SK-N-SH treated with all-trans-retinoic acid at 6 μM for 48 hours (cell line): ENCODE measurements around the gene KRTAP9-9.
"Not testable (repeated sequence)": the region's sequence is repeated elsewhere in the genome, so short reads cannot be mapped to it uniquely, and the experiment has no call there.

Experiments used
- ARNTL ChIP-seq: fragments of 450-650 bp; formaldehyde crosslinking; IDR thresholded peaks from 2 replicates; pipeline ENCODE4 v1.5.0; 2020; ENCODE audit warnings: low read depth, mild to moderate bottlenecking, moderate library complexity, borderline replicate concordance
- BACH2 ChIP-seq: fragments of 250-450 bp; sonication (Bioruptor Pico); IDR thresholded peaks from 2 replicates; pipeline ENCODE4 v1.9.0; 2021; ENCODE audit warnings: mild to moderate bottlenecking, borderline replicate concordance
- CREB5 ChIP-seq: fragments of 250-450 bp; sonication (Bioruptor Pico); IDR thresholded peaks from 2 replicates; pipeline ENCODE4 v1.5.1; 2020; ENCODE audit warnings: low read depth, mild to moderate bottlenecking, moderate library complexity
- OSR1 ChIP-seq: fragments of 250-450 bp; sonication (Bioruptor Pico); IDR thresholded peaks from 2 replicates; pipeline ENCODE4 v1.8.0; 2022; ENCODE audit warnings: moderate library complexity, mild to moderate bottlenecking, inconsistent platforms
- PATZ1 ChIP-seq: fragments of 250-450 bp; sonication (Bioruptor Pico); IDR thresholded peaks from 2 replicates; pipeline ENCODE4 v1.8.0; 2020; ENCODE audit warnings: mild to moderate bottlenecking, moderate library complexity, borderline replicate concordance
- POU6F1 ChIP-seq: fragments of 250-450 bp; sonication (Bioruptor Pico); IDR thresholded peaks from 2 replicates; pipeline ENCODE4 v1.8.0; 2021; ENCODE audit warnings: low read depth, mild to moderate bottlenecking, moderate library complexity, borderline replicate concordance
- PPARA ChIP-seq: fragments of 250-450 bp; sonication (Bioruptor Pico); IDR thresholded peaks from 2 replicates; pipeline ENCODE4 v1.5.0; 2020; ENCODE audit warnings: mild to moderate bottlenecking, borderline replicate concordance
- RARB ChIP-seq: fragments of 250-450 bp; sonication (Bioruptor Pico); IDR thresholded peaks from 2 replicates; pipeline ENCODE4 v1.8.0; 2021; ENCODE audit warnings: mild to moderate bottlenecking, moderate library complexity
- SNAI2 ChIP-seq: fragments of 250-450 bp; sonication (Bioruptor Pico); IDR thresholded peaks from 2 replicates; pipeline ENCODE4 v1.5.0; 2020; ENCODE audit warnings: mild to moderate bottlenecking, moderate library complexity
- TOX ChIP-seq: fragments of 250-450 bp; sonication (Bioruptor Pico); IDR thresholded peaks from 2 replicates; pipeline ENCODE4 v1.8.0; 2021; ENCODE audit warnings: mild to moderate bottlenecking, moderate library complexity, borderline replicate concordance
- TSHZ2 ChIP-seq: fragments of 250-450 bp; sonication (Bioruptor Pico); IDR thresholded peaks from 2 replicates; pipeline ENCODE4 v1.5.0; 2020; ENCODE audit warnings: mild to moderate bottlenecking, moderate library complexity
- ZFP3 ChIP-seq: fragments of 250-450 bp; sonication (Bioruptor Pico); IDR thresholded peaks from 2 replicates; pipeline ENCODE4 v1.5.0; 2020; ENCODE audit warnings: mild to moderate bottlenecking, moderate library complexity
- ZFP30 ChIP-seq: fragments of 450-650 bp; formaldehyde crosslinking; IDR thresholded peaks from 2 replicates; pipeline ENCODE4 v1.5.0; 2022; ENCODE audit warnings: mild to moderate bottlenecking, moderate library complexity
- ZNF70 ChIP-seq: fragments of 450-650 bp; formaldehyde crosslinking; IDR thresholded peaks from 2 replicates; pipeline ENCODE4 v1.5.0; 2020; ENCODE audit warnings: mild to moderate bottlenecking, moderate library complexity

- TF ChIP-seq RARB (CRISPR knock-in tag); ZFP3 (CRISPR knock-in tag); TSHZ2 (CRISPR knock-in tag); ARNTL (CRISPR knock-in tag); TOX (CRISPR knock-in tag); CREB5 (CRISPR knock-in tag); PATZ1 (CRISPR knock-in tag); OSR1; PPARA (CRISPR knock-in tag); ZFP30 (CRISPR knock-in tag); SNAI2 (CRISPR knock-in tag); BACH2 (CRISPR knock-in tag); ZNF70; POU6F1 (CRISPR knock-in tag): not testable (repeated sequence)
These were observed 8.0 kb upstream of the KRTAP9-9 start for GRCh38 chr17:41246995-41247787.
